Sciatic nerve (tissue), 2 donors: ENCODE results near the gene ECM1. TPM values are rescaled to one million over a fixed set of nuclear protein-coding genes. Genes with fewer than 3 reads are reported as not detected.

Experiments
- ATAC-seq: fragments of 200-7000 bp; cut with Tn5 transposase; one replicate; pipeline ENCODE4 v1.9.1; 2020; ENCODE audit warnings: mild to moderate bottlenecking, moderate library complexity
- DNase-seq: peaks from one replicate; pipeline ENCODE4 v3.0.0-alpha.2; 2020; ENCODE audit warnings: low spot score
- intact Hi-C: fragments of 100-400 bp; cut with DNase I; formaldehyde crosslinking; loops from one replicate; pipeline ENCODE4 v1.14.2; 2022
- total RNA-seq: library from RNA; stranded (reverse); fragmentation: NEBNext Ultra II Directional; extraction: Animal tissue kit (Norgen Biotek cat#: 25700); gene quantifications from one replicate; pipeline ENCODE4 v1.2.1, GENCODE V29; 2021
- donor health status: DM: no; HTN: no; CAD: no.
- donor health status: DM: no; HTN: no; CAD: no.

Gene ECM1
- 19.7 TPM for total RNA-seq

GRCh38 chr1:150507912-150508864, at the start of gene ECM1:
Gene ECM1 (plus strand): TSS chr1:150508109. CDS start chr1:150508210, 101 bp downstream.
- ATAC-seq, result peak; percentile 90

GRCh38 chr1:150464422-150464826, 43.5 kb upstream of the ECM1 start:
- intact Hi-C loops, result no loop called here
- DNase-seq, result no peak
- ATAC-seq, result peak; percentile 61

More at GRCh38 chr1:150507912-150508864, at the start of gene ECM1:
- intact Hi-C loops, result no loop called here
- DNase-seq, result no peak

DNA sequence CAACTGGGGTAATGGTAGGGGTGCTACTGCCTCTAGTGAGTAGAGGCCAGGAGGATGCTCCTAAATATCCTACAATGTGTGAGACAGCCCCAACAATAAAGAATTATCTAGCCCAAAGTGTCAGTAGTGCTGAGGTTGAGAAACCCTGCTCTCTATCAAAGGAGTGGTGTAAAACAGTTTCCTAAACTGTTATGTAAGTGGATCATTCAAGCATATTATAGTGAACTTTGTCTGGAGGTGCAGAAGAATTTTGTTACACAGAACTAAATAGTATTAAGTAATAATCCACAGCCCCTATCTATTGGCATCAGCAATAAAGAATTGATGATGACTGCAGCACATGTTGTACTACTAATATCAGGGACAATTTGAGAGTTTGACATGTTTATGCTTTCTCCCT, 40.9 kb upstream of the ECM1 start:
- DNase-seq (no peak), ATAC-seq (no peak)
- intact Hi-C loops, result no loop called here

GRCh38 chr1:150469291-150469690, 38.6 kb upstream of the ECM1 start:
- ATAC-seq (no peak), DNase-seq (no peak)
- intact Hi-C loops, result no loop called here

DNA sequence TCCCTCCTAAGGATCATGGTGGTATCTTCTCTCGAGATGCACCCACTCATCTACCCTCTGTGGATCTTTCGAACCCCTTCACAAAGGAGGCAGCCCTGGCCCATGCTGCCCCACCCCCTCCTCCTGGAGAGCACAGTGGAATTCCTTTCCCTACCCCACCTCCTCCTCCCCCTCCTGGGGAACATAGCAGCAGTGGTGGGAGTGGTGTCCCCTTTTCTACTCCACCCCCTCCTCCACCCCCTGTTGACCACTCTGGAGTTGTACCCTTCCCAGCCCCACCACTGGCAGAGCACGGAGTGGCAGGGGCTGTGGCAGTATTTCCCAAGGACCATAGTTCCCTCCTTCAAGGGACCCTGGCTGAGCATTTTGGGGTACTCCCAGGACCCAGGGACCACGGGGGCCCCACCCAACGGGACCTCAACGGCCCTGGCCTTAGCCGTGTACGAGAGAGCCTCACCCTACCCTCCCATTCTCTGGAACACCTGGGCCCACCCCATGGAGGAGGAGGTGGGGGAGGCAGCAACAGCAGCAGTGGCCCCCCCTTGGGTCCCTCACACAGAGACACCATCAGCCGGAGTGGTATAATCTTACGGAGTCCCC, 35.2 kb upstream of the ECM1 start:
- intact Hi-C loops, result no loop called here
- no peak for ATAC-seq
- DNase-seq, result no peak

- intact Hi-C loops, result no loop called here
- ATAC-seq, result peak; percentile 55
- DNase-seq, result no peak
Observed at GRCh38 chr1:150473659-150474058, 34.2 kb upstream of the ECM1 start.

DNA sequence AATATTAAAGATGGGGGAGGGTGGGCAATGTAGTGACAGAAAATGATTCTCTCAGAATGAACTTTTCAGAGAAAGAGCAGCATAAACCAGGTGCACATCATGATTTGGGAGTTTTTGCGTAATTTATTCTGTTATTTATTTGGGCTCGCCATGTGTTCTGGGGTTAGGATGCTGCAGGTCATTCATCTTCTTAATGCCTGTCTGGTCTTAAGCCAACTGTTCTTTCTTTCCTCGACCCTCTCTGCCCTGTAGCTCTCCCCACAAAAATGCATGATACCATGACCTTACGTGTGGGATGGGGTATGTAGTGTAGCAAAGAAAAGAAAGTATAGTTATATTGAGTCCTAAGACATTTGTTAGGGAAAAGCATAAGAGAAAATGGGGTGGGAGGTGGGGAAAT, 33.0 kb upstream of the ECM1 start:
- ATAC-seq (no peak), DNase-seq (no peak)
- intact Hi-C loops, result no loop called here

DNA sequence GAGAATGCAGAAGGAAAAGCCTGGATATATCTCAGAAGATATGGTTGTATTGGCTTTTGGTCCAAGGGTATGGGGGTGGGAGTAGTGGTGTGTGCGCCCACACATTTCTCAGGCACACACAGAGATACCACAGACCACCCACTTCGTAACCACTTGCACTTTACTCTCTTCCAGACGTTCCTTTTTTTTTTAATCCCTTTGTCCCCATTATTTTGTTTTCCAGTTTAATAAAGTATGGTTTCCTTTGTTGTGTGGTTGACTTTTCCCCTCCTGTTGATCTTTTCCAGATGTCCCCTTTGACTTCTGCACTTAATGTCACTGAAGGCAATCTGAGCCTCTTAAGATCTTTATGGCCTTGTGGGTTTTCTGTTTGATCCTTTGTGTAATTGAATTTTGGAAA, 31.2 kb upstream of the ECM1 start:
- peak; percentile 78 for ATAC-seq
- intact Hi-C loops, result no loop called here
- no peak for DNase-seq

DNA sequence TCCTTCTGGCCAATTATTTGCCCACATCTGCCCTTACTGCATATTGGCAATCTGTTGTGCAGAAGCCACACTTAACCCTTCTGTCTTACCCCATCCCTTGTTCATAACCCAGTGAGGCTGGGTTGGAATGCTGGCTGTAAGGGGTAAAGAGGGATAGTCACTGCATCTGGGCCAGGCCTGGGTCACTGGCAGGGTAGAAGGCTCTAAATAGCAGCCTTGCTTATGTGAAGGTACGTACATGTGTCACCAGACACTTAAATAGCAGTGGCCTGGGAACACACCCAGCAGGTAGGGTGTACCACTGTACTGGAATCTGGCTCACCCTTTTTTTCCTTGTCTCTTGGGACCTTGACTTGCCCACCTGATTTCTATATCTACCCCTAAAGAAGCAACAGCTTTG, 30.6 kb upstream of the ECM1 start:
- peak; percentile 38 for ATAC-seq
- intact Hi-C loops, result no loop called here
- DNase-seq, result no peak

GRCh38 chr1:150477733-150478132, 30.2 kb upstream of the ECM1 start:
- ATAC-seq (no peak), DNase-seq (no peak)
- intact Hi-C loops, result no loop called here

DNA sequence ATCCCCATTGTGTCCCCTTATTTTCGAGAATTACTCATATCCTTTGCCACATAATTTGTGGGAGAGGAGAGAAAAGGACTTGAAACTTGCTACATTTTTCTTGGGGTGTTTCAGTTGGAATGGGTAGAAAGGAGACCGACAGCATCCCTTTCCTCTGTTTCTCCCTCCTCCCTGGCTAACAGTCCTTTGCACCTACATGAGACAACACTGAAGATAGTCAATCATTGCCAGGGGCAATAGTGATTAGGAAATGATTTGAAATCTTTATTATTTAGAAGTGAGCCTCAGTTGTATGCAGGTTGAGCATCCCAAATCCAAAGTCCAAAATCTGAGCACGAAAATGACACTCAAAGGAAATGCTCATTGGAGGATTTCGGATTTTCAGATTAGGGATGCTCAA, 28.5 kb upstream of the ECM1 start:
- no peak for ATAC-seq
- no peak for DNase-seq
- intact Hi-C loops, result no loop called here

- intact Hi-C loops, result no loop called here
- ATAC-seq, result peak; percentile 59
- no peak for DNase-seq
Observed at GRCh38 chr1:150479927-150480352, 28.0 kb upstream of the ECM1 start.

GRCh38 chr1:150484431-150484830, 23.5 kb upstream of the ECM1 start:
- ATAC-seq (no peak), DNase-seq (no peak)
- intact Hi-C loops, result loop anchor here (2.0 kb wide), 1 partner anchor 46 kb away; no protein-coding TSS in a partner anchor

DNA sequence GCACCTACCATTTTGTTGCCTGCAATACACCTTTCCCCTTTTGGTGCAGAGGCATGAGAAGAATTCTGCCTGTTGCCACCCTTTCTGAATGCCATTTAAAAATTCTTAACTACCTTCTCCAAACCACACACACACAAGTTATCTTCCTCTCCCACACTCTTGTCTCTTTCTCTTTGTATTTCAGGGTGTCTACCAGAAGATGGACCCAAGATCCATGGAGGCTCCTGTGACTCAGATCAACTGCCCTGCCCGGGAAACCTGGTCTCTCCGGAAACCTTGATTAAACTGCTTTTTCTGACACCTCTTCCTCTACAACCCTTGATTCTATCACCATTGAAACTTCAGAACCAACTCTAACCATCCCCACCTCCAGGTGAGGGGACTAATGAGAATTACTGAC, 23.0 kb upstream of the ECM1 start:
- intact Hi-C loops, result loop anchor here (2.0 kb wide), 1 partner anchor 46 kb away; no protein-coding TSS in a partner anchor
- DNase-seq (peak; percentile 9), ATAC-seq (no peak)

DNA sequence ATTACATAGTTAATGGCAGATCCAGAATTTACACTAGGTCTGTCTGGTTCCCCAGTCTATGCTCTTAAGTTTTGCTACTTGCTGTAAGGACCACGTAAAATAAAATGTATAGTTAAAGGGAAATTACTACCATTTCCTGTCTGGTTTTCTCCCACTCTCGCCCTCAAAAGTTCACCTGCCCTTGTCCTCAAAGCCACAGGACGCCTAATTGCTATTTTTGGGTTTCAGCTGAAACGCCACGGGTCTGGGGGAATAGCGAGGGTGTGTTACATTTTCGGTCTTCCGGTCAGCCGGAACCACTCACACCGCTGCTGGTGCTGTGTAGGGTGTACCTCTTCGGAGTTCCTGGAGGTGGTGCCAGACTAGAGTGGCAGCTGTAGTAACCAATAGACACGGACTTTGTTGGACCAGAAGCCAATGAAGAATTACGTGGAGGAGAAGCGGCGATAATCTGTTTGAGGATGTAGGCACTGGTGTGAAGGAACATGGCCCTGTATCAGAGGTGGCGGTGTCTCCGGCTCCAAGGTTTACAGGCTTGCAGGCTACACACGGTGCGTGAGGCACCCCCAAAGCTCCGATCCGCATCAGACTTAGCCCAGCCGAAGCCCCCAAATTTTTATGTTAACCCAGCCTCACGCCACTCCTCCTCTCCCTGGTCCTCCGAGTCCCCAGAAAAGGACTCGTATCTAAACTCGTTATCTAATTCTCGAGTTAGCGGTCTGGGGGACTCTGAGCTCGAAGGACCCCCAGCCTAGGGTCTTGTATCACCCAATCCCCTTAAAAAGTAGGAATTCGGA, 20.7 kb upstream of the ECM1 start, which contains the start of gene TARS2:
TARS2 (plus strand) TSS at position 454 of the 797 bp plus-strand sequence; CDS start at position 486, 32 bp downstream.
- DNase-seq (peak; percentile 96), ATAC-seq (peak; percentile 100)
- intact Hi-C loops, result no loop called here

- peak; percentile 41 for DNase-seq
- ATAC-seq, result no peak
- intact Hi-C loops, result no loop called here
Observed at GRCh38 chr1:150487763-150488115, 20.2 kb upstream of the ECM1 start.

- intact Hi-C loops, result no loop called here
- ATAC-seq (no peak), DNase-seq (no peak)
Observed at GRCh38 chr1:150493175-150493574, 14.7 kb upstream of the ECM1 start.

- no peak for ATAC-seq
- intact Hi-C loops, result no loop called here
- no peak for DNase-seq
Observed at GRCh38 chr1:150498342-150498741, 9.6 kb upstream of the ECM1 start.

- intact Hi-C loops, result no loop called here
- ATAC-seq (no peak), DNase-seq (no peak)
Observed at GRCh38 chr1:150505431-150505830, 2.5 kb upstream of the ECM1 start.
